ENCODE measurements around the gene SH3D19. TPM values are rescaled to one million over a fixed set of nuclear protein-coding genes. Genes with fewer than 3 reads are reported as not detected.

SH3D19 gene
- total RNA-seq, 1 donor from 2014 or later: 32.4 TPM

- peaks cover 29% of the 10 kb centered on the region for H3K4me1 Mint-ChIP-seq (ENCODE audit: unreplicated experiment)
- no peak for DNase-seq (ENCODE audit: extremely low spot score, unreplicated experiment)
- peaks cover 29% of the 10 kb centered on the region for H3K36me3 Mint-ChIP-seq (ENCODE audit: unreplicated experiment)
- no peaks in the 10 kb centered on the region for H3K9me3 Mint-ChIP-seq (ENCODE audit: unreplicated experiment)
- peak overlapping the region; percentile 98 for H3K27ac Mint-ChIP-seq (ENCODE audit: unreplicated experiment)
- peaks cover 3% of the 10 kb centered on the region for H3K27me3 Mint-ChIP-seq (ENCODE audit: unreplicated experiment)
- H3K4me3 Mint-ChIP-seq (ENCODE audit: unreplicated experiment): peak overlapping the region; percentile 96
- no peak for TF ChIP-seq CTCF (IDR thresholded peaks at IDR 0.05)
These were observed 226.5 kb downstream of the SH3D19 start for GRCh38 chr4:151098979-151099228.

GRCh38 chr4:151097759-151098158, 227.6 kb downstream of the SH3D19 start:
- no peak for DNase-seq (ENCODE audit: extremely low spot score, unreplicated experiment)
- Mint-ChIP-seq H3K27ac (ENCODE audit: unreplicated experiment) (no peak overlapping the region), H3K4me1 (ENCODE audit: unreplicated experiment) (peaks cover 29% of the 10 kb centered on the region), H3K27me3 (ENCODE audit: unreplicated experiment) (peaks cover 3% of the 10 kb centered on the region), H3K36me3 (ENCODE audit: unreplicated experiment) (peaks cover 24% of the 10 kb centered on the region), H3K9me3 (ENCODE audit: unreplicated experiment) (no peaks in the 10 kb centered on the region), H3K4me3 (ENCODE audit: unreplicated experiment) (no peak overlapping the region)
- no peak for TF ChIP-seq CTCF (IDR thresholded peaks at IDR 0.05)

GRCh38 chr4:151095142-151095541, 230.3 kb downstream of the SH3D19 start:
- TF ChIP-seq CTCF (IDR thresholded peaks at IDR 0.05): no peak
- Mint-ChIP-seq H3K9me3 (ENCODE audit: unreplicated experiment) (no peaks in the 10 kb centered on the region), H3K4me3 (ENCODE audit: unreplicated experiment) (no peak overlapping the region), H3K27me3 (ENCODE audit: unreplicated experiment) (peaks cover 3% of the 10 kb centered on the region), H3K4me1 (ENCODE audit: unreplicated experiment) (peaks cover 4% of the 10 kb centered on the region), H3K27ac (ENCODE audit: unreplicated experiment) (no peak overlapping the region), H3K36me3 (ENCODE audit: unreplicated experiment) (peaks cover under 1% of the 10 kb centered on the region)
- no peak for DNase-seq (ENCODE audit: extremely low spot score, unreplicated experiment)

GRCh38 chr4:151094290-151094751, 231.1 kb downstream of the SH3D19 start:
- Mint-ChIP-seq H3K27me3 (ENCODE audit: unreplicated experiment) (peaks cover 3% of the 10 kb centered on the region), H3K36me3 (ENCODE audit: unreplicated experiment) (no peaks in the 10 kb centered on the region), H3K4me1 (ENCODE audit: unreplicated experiment) (peaks cover 3% of the 10 kb centered on the region), H3K27ac (ENCODE audit: unreplicated experiment) (no peak overlapping the region), H3K4me3 (ENCODE audit: unreplicated experiment) (no peak overlapping the region), H3K9me3 (ENCODE audit: unreplicated experiment) (no peaks in the 10 kb centered on the region)
- no peak for DNase-seq (ENCODE audit: extremely low spot score, unreplicated experiment)
- TF ChIP-seq CTCF (IDR thresholded peaks at IDR 0.05): no peak

GRCh38 chr4:151093203-151093602, 232.2 kb downstream of the SH3D19 start:
- no peaks in the 10 kb centered on the region for H3K4me1 Mint-ChIP-seq (ENCODE audit: unreplicated experiment)
- H3K27me3 Mint-ChIP-seq (ENCODE audit: unreplicated experiment): peaks cover 3% of the 10 kb centered on the region
- H3K36me3 Mint-ChIP-seq (ENCODE audit: unreplicated experiment): no peaks in the 10 kb centered on the region
- no peaks in the 10 kb centered on the region for H3K9me3 Mint-ChIP-seq (ENCODE audit: unreplicated experiment)
- no peak overlapping the region for H3K27ac Mint-ChIP-seq (ENCODE audit: unreplicated experiment)
- DNase-seq (ENCODE audit: extremely low spot score, unreplicated experiment): no peak
- no peak overlapping the region for H3K4me3 Mint-ChIP-seq (ENCODE audit: unreplicated experiment)
- no peak for TF ChIP-seq CTCF (IDR thresholded peaks at IDR 0.05)
